PC-3 (cell line): ENCODE measurements around the gene NEDD4L.

Experiments used
- CTCF ChIP-seq: fragments of 300-600 bp; sonication (generic); conservative IDR thresholded peaks from 2 replicates; pipeline ENCODE4 v1.5.1; 2017; ENCODE audit warnings: antibody characterized with exemption, low read depth, mild to moderate bottlenecking, low read length
- EZH2 ChIP-seq: fragments of 300-600 bp; sonication (generic); IDR thresholded peaks from one replicate; pipeline ENCODE4 v1.6.1; 2017; ENCODE audit warnings: antibody characterized with exemption, mild to moderate bottlenecking, low read length; ENCODE audit not compliant: unreplicated experiment

- TF ChIP-seq CTCF (no peak), EZH2 (no peak)
Observed at GRCh38 chr18:58056852-58057251, 12.8 kb downstream of the NEDD4L start.
